Activated naive CD4-positive, alpha-beta T cell treated with anti-CD3 and anti-CD28 coated beads, Interleukin-2, amount 50 U/mL, for 24 hours (primary cell): ENCODE measurements around the gene TMEM186.
"Not testable (repeated sequence)": the region's sequence is repeated elsewhere in the genome, so short reads cannot be mapped to it uniquely, and the experiment has no call there.

ENCODE experiments used
- H3K27ac Mint-ChIP-seq: one replicate; pipeline ENCODE4 v1.8.0; 2021; ENCODE audit warnings: mild to moderate bottlenecking, mixed read lengths
- H3K27me3 Mint-ChIP-seq: one replicate; pipeline ENCODE4 v1.8.0; 2021; ENCODE audit warnings: mixed read lengths
- H3K36me3 Mint-ChIP-seq: one replicate; pipeline ENCODE4 v1.8.0; 2021; ENCODE audit warnings: mixed read lengths
- H3K4me1 Mint-ChIP-seq: one replicate; pipeline ENCODE4 v1.8.0; 2021; ENCODE audit warnings: mixed read lengths
- H3K4me3 Mint-ChIP-seq: one replicate; pipeline ENCODE4 v1.8.0; 2021; ENCODE audit warnings: mild to moderate bottlenecking, mixed read lengths
- H3K9me3 Mint-ChIP-seq: one replicate; pipeline ENCODE4 v1.8.0; 2021; ENCODE audit warnings: mixed read lengths

TMEM186 gene

GRCh38 chr16:8797364-8798173, at the start of gene TMEM186, which contains the start of gene PMM2:
Gene TMEM186 (minus strand): TSS chr16:8797639. CDS start chr16:8797614, 25 bp downstream.
Gene PMM2 (plus strand): TSS chr16:8797839. CDS start chr16:8797883, 44 bp downstream.
- Mint-ChIP-seq H3K27ac (peak within 1 kb of the TSS; percentile 76), H3K36me3 (peaks cover 6% of the 10 kb centered on the region), H3K4me3 (peak within 1 kb of the TSS; percentile 90), H3K9me3 (no peaks in the 10 kb centered on the region), H3K4me1 (peaks cover 52% of the 10 kb centered on the region), H3K27me3 (no peaks in the 10 kb centered on the region)

- H3K4me3 Mint-ChIP-seq = no peak overlapping the region
- peaks cover 32% of the 10 kb centered on the region for H3K4me1 Mint-ChIP-seq
- H3K36me3 Mint-ChIP-seq = peaks cover 5% of the 10 kb centered on the region
- H3K9me3 Mint-ChIP-seq = no peaks in the 10 kb centered on the region
- H3K27ac Mint-ChIP-seq = peak overlapping the region; percentile 82
- H3K27me3 Mint-ChIP-seq = no peaks in the 10 kb centered on the region
Measured at GRCh38 chr16:8847145-8847544, 49.7 kb upstream of the TMEM186 start.

GRCh38 chr16:8846401-8846932, 49.0 kb upstream of the TMEM186 start:
- Mint-ChIP-seq H3K36me3 (peaks cover 6% of the 10 kb centered on the region), H3K27ac (no peak overlapping the region), H3K9me3 (no peaks in the 10 kb centered on the region), H3K27me3 (no peaks in the 10 kb centered on the region), H3K4me1 (peaks cover 32% of the 10 kb centered on the region), H3K4me3 (no peak overlapping the region)

- Mint-ChIP-seq H3K27me3 (no peaks in the 10 kb centered on the region), H3K4me1 (peaks cover 30% of the 10 kb centered on the region), H3K9me3 (no peaks in the 10 kb centered on the region), H3K4me3 (no peak overlapping the region), H3K27ac (no peak overlapping the region), H3K36me3 (peaks cover 5% of the 10 kb centered on the region)
Measured at GRCh38 chr16:8845699-8846298, 48.4 kb upstream of the TMEM186 start.

GRCh38 chr16:8843296-8843695, 45.9 kb upstream of the TMEM186 start:
- H3K27me3 Mint-ChIP-seq, H3K4me3 Mint-ChIP-seq, H3K27ac Mint-ChIP-seq, H3K36me3 Mint-ChIP-seq, H3K9me3 Mint-ChIP-seq: not testable (repeated sequence)
- peaks cover 24% of the 10 kb centered on the region for H3K4me1 Mint-ChIP-seq

GRCh38 chr16:8842016-8842415, 44.6 kb upstream of the TMEM186 start:
- not testable (repeated sequence) for H3K36me3 Mint-ChIP-seq, H3K9me3 Mint-ChIP-seq, H3K4me3 Mint-ChIP-seq, H3K27ac Mint-ChIP-seq, H3K27me3 Mint-ChIP-seq
- peaks cover 24% of the 10 kb centered on the region for H3K4me1 Mint-ChIP-seq

GRCh38 chr16:8837594-8837993, 40.2 kb upstream of the TMEM186 start:
- peaks cover 21% of the 10 kb centered on the region for H3K4me1 Mint-ChIP-seq
- H3K9me3 Mint-ChIP-seq, H3K4me3 Mint-ChIP-seq, H3K36me3 Mint-ChIP-seq, H3K27ac Mint-ChIP-seq, H3K27me3 Mint-ChIP-seq: not testable (repeated sequence)

GRCh38 chr16:8836797-8837196, 39.4 kb upstream of the TMEM186 start:
- H3K36me3 Mint-ChIP-seq, H3K9me3 Mint-ChIP-seq, H3K27me3 Mint-ChIP-seq, H3K4me3 Mint-ChIP-seq, H3K27ac Mint-ChIP-seq: not testable (repeated sequence)
- H3K4me1 Mint-ChIP-seq = peaks cover 17% of the 10 kb centered on the region

GRCh38 chr16:8832717-8833105, 35.3 kb upstream of the TMEM186 start:
- no peaks in the 10 kb centered on the region for H3K9me3 Mint-ChIP-seq
- no peak overlapping the region for H3K4me3 Mint-ChIP-seq
- peak overlapping the region; percentile 41 for H3K27ac Mint-ChIP-seq
- peaks cover 10% of the 10 kb centered on the region for H3K36me3 Mint-ChIP-seq
- peaks cover 17% of the 10 kb centered on the region for H3K4me1 Mint-ChIP-seq
- no peaks in the 10 kb centered on the region for H3K27me3 Mint-ChIP-seq

- H3K27ac Mint-ChIP-seq = no peak overlapping the region
- H3K4me1 Mint-ChIP-seq = peaks cover 17% of the 10 kb centered on the region
- H3K4me3 Mint-ChIP-seq = no peak overlapping the region
- H3K36me3 Mint-ChIP-seq = peaks cover 10% of the 10 kb centered on the region
- no peaks in the 10 kb centered on the region for H3K27me3 Mint-ChIP-seq
- no peaks in the 10 kb centered on the region for H3K9me3 Mint-ChIP-seq
Measured at GRCh38 chr16:8831871-8832716, 34.7 kb upstream of the TMEM186 start.

- Mint-ChIP-seq H3K4me3 (no peak overlapping the region), H3K9me3 (no peaks in the 10 kb centered on the region), H3K27me3 (no peaks in the 10 kb centered on the region), H3K36me3 (peaks cover 10% of the 10 kb centered on the region), H3K4me1 (peaks cover 17% of the 10 kb centered on the region), H3K27ac (no peak overlapping the region)
Measured at GRCh38 chr16:8831450-8831849, 34.0 kb upstream of the TMEM186 start.

GRCh38 chr16:8828541-8829165, 31.2 kb upstream of the TMEM186 start:
- Mint-ChIP-seq H3K27ac (no peak overlapping the region), H3K36me3 (peaks cover 10% of the 10 kb centered on the region)

GRCh38 chr16:8826278-8826879, 28.9 kb upstream of the TMEM186 start:
- Mint-ChIP-seq H3K4me1 (peaks cover 6% of the 10 kb centered on the region), H3K9me3 (no peaks in the 10 kb centered on the region)

More at GRCh38 chr16:8828541-8829165, 31.2 kb upstream of the TMEM186 start:
- Mint-ChIP-seq H3K4me3 (no peak overlapping the region), H3K27me3 (no peaks in the 10 kb centered on the region), H3K9me3 (no peaks in the 10 kb centered on the region), H3K4me1 (peaks cover 12% of the 10 kb centered on the region)

GRCh38 chr16:8822403-8822802, 25.0 kb upstream of the TMEM186 start:
- Mint-ChIP-seq H3K27me3 (no peaks in the 10 kb centered on the region), H3K4me3 (no peak overlapping the region), H3K4me1 (peaks cover 16% of the 10 kb centered on the region), H3K9me3 (no peaks in the 10 kb centered on the region), H3K27ac (no peak overlapping the region), H3K36me3 (peaks cover 11% of the 10 kb centered on the region)

More at GRCh38 chr16:8826278-8826879, 28.9 kb upstream of the TMEM186 start:
- Mint-ChIP-seq H3K27ac (no peak overlapping the region), H3K4me3 (no peak overlapping the region), H3K27me3 (no peaks in the 10 kb centered on the region), H3K36me3 (peaks cover 12% of the 10 kb centered on the region)
